ENCODE measurements around the gene ZBTB42.

Gene ZBTB42

GRCh38 chr14:104795781-104796686 lies 4.9 kb upstream of the ZBTB42 start:
- no peak for DNase-seq

GRCh38 chr14:104796687-104797081 lies 4.2 kb upstream of the ZBTB42 start:
- DNase-seq, result no peak

DNA sequence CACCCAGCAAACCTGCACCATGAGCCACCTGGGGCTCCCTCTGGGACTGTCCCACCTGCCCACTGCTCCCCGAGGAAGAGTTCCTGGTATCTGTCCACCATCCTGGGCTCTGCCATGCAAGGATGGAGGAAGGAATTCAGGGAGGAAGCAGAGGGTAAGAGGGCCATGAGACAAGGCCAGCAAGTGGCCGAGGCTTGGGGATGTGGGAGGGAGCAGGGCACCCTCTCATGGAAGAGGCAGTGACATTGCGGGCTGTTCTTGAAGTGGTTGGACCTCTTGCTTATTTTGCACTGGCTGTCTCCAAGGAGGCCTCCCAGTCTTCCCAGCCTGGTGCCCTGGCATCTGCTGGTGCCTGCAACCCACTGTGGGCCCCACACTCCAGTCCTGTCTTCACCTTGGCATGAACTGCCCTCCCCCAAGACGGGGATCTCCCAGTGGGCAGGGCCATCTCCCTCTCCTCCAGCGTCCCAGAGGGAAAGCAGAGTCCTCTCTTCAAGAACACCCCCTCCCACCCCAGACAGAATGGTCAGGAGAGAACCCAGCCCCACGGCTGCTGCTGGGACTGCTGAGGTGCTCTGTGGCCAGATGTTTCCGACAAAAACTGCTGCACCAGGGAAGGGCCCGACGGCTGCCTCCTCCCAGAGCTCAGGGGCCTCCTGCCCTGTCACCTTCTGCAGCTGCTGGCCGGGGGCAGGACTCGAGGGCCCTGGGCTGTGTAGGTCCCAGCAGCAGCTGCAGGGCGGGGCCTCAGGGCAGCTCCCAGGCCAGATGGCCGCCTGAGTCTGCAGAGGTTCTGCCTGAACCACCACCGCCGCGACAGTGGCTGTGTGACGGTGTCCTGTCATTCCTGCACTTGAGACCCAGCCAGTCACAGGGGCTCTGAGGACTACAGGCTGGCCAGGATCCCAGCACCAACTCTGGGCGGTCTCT lies 3.5 kb upstream of the ZBTB42 start:
- no peak for DNase-seq

DNA sequence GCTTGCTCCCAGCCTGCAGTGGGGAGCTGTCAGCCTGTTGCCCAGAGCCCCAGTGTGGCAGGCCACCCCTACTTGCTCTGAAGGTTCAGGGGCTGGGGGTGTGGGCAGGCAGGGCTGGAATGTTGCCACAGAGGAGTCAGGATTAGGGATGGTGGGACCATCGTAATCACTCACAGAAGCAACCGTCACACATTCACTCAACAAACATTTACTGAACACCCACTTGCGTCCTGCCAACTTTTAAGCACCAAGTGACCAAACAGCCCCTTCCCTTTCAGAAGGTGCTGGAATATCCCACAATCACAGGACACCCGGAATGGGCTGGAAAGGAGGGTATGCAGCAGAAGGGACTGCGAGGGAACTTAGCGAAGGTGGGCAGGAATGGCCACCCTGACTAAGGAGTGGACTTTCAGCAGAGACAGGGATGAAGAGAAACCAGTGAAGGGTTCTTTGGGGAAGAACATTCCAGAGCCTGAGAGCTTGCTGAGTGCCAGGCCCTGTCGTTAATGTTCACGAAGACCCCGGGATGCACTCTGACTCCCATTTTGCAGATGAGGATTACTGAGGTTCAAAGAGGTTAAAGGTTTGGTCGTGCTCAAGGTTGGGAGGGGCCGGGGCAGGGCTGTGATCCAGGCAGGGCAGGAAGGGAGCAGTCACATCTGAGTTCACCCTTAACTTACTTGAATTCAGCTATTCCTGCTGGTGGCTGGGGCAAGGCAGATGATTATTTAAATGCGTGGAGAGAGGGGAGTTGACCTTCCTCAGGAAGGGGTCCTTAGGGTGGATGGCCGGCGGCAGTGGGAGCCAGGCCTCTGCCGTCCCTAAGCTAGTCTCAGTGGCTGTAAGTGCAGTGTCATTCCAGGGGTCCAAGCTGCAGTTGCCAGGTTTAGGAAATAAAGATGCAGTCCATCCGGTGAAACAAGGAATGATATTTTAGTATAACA lies 2.3 kb upstream of the ZBTB42 start:
- no peak for DNase-seq

DNA sequence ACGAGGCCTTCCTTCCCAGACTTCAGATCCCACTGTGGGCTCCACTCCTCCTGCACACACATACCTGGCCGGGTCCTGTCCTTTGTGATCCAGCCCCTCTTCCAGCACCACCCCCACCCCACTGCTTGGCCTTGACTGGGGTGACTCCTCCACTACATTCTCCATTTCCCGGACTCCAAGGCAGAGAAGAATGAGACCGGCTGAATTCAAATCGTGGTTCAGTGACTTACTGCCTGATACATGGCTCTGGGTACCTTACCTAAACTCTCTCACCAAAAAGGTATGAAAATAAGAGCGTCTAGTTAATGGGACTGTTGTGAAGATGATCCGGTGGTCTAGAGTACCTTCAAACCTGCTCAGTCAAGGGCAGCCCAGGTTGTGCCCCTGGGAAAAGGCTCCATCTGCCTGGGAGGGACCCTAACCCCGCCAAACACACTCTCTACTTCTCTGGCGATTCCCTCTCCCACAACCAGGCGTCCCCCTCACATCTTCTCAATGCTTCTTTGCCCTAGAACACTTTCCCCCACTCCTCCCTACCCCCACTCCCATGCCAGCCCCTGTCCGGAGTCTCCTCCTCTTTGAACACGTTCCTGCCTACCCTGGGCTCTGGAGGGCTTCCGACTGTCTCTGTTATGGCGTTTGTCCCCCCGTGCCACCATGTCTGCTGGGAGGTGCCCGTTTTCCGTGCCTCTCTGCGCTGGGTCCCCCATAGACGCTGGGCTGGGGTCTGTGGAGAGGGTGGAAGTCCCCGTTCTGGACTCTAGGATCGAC lies 1.5 kb upstream of the ZBTB42 start:
- DNase-seq, result no peak

GRCh38 chr14:104800015-104800770 lies 708 bp upstream of the ZBTB42 start:
- DNase-seq, result no peak

- DNase-seq, result no peak
These were observed 856 bp downstream of the ZBTB42 start for GRCh38 chr14:104801520-104802393.

DNA sequence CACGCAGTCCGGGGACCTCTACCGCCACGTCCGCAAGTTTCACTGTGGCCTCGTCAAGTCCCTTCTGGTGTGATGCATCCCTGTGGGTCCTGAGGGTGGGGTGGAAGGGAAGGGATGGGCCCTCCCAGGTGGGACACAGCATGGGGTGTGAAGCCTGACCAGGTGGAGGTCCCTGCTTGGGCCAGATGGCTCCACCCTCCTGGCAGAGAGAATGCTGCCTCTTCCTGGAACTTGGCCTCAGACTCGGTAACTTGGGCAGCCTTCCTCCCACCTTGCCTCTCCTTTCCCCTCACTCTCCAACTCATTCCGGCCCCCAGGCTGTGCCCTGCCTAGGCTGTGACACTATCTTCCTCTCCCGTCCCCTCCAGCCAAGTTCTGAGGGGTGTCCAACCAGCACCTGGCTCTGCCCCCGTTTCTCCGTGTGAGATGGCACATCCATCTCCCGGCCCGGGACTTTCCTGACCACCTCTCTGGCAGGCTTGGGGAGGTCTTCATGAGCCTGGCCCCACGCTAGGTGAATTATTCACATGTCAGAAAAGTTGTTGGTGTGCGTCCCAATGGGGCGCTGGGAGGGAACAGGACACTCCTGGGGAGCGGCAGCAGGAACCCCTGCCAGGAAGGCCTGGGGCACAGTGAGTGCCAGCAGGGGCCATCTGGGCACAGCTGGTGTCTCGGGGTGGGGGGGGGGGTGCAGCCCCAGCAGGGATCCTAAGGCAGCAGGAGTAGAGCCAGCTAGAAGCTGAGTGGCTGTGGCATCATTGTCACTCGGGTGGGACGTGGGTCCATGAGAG lies 1.7 kb downstream of the ZBTB42 start:
- no peak for DNase-seq

DNA sequence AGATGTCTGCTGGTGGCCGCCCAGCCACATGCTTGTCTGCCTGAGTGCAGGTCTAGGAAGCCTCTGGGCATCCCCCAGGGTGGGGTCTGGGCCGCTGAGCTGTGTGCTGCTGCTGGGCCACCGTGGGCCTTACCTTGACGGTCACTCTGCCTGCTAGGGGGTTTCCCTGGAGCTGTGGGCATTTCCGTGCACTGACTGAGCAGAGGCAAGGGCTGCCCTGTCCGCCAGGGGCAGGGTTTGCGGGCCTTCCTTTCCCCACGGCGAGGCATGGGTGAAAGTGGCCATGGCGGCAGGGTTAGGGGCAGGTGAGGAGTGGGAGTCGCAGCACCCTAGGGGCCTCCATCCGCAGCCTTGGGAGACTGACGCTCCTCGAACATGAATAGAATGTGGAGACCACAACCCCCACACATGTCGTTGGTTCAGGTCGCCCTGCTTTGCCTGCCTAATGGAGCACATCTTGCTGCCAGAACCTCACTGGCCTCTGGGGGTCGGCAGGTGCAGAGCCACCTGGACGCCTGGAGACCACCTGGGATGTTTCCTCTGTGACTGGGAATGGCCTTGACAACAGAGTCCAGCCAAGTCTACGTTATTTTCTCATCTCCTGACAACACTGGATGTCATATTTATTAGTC lies 2.5 kb downstream of the ZBTB42 start:
- no peak for DNase-seq

DNA sequence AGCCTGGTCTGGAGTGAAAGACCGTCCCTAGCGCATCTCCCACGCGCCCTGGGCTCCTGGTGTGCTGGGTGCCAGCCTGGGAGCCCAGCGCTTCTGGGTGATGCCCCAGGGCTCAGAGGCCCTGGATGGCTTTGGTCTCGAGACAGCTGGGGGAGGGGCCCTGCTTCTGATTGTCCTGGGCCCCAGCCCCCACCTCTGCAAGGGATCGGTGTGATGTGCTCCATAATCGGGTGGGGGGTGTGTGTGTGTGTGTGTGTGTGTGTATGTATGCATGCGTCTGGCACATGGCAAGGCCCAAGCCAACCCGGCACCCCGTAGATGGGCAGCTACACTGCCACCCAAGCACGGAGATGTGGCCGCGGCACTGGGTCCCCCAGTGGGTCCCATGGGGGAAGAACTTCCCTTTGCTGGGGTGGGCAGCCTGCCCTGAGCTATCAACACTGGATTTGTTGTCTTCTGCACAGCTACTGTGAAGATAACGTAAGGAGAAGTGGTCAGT lies 3.1 kb downstream of the ZBTB42 start:
- no peak for DNase-seq

- no peak for DNase-seq
These were observed 3.8 kb downstream of the ZBTB42 start for GRCh38 chr14:104804481-104805325.

DNA sequence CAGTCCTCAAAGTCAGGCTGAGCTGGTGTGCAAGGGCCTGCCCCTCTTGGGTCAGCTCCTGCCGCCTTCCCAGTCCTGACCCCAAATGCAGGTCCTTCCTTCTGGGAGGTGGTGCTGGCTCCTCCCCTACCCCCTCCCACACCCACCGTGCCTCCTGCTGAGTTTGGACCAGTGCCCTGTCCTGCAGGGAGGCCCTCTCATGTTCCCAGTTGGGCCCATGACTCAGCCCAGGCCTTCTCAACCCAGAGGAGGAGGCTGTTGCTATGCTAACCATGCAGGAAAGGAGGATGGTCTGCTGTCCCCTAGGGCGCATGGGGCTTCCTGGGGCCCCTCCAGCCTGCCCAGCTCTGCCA lies 4.4 kb downstream of the ZBTB42 start:
- no peak for DNase-seq

GRCh38 chr14:104805941-104806624 lies 5.2 kb downstream of the ZBTB42 start:
- DNase-seq, result no peak

DNA sequence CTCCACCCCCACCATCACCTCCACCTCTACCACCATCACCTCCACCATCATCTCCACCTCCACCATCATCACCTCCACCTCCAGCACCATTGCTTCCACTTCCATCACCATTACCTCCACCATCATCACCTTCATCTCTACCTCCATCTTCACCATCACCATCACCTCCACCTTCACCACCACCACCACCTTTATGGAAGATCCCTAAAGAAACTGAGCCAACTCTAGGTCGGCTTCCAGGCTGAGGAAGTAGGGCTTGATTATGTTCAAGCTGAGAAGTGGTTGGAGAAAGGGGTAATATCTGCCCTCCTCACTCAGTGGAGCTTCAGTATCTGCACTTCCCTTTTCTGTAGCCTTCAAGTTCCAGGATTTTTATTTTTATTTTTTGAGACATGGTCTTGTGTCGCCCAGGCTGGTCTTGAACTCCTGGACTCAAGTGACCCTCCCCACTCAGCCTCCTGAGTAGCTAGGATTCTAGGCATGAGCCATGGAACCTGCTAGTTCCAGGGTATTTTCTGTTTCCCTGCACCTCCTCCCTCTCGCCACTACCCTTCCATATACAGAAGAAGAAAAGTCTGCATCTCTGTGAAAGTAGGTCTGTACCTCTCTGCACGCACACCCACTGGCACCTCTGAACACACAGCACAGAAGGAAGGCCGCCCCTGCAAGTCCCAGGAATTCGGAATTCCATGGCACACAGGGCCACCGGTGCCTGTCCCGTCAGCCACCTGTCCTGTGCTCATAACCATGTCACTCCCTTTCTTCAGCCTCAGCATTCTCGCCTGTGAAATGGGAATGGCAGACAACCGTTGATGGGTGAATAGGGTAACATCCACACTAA lies 5.9 kb downstream of the ZBTB42 start:
- no peak for DNase-seq

GRCh38 chr14:104808456-104808855 lies 7.6 kb downstream of the ZBTB42 start:
- no peak for DNase-seq

GRCh38 chr14:104810316-104810715 lies 9.4 kb downstream of the ZBTB42 start:
- DNase-seq, result no peak

Measured in NCI-H187 treated with DMSO at 0.1 percent for 48 hours (cell line).